GM12878 (cell line): Measurements from ENCODE around the gene MIEN1. TPM values are rescaled to one million over a fixed set of nuclear protein-coding genes. Genes with fewer than 3 reads are reported as not detected.

Experiments used
- ATAC-seq: fragments of 200-7000 bp; cut with Tn5 transposase; 3 replicates; pipeline ENCODE4 v1.9.1; 2020; ENCODE audit warnings: mild to moderate bottlenecking, moderate library complexity
- BruUV-seq: library from RNA; stranded (reverse); fragments of 400-500 nt; replicated peaks from 2 replicates; lab custom pipeline; 2021; lab: Mats Ljungman, UMichigan
- CTCF ChIA-PET: fragments of 300-600 bp; sonication (Branson Sonifier 250); formaldehyde crosslinking; extraction: SDS; loops from one replicate; lab custom pipeline; 2021; ENCODE audit warnings: inconsistent platforms; lab: Yijun Ruan, JAX
- POLR2A ChIA-PET: fragments of 350-600 bp; formaldehyde crosslinking; extraction: SDS; loops from one replicate; lab custom pipeline; 2021; ENCODE audit warnings: inconsistent platforms; lab: Charles Lee
- RAD21 ChIA-PET: fragments of 300-600 bp; sonication (Branson Sonifier 250); formaldehyde crosslinking; loops from one replicate; lab custom pipeline; 2023; ENCODE audit warnings: antibody characterized with exemption; ENCODE audit not compliant: unreplicated experiment; lab: Charles Lee
- SMC1A ChIA-PET: fragments of 300-600 bp; sonication (Branson Sonifier 250); formaldehyde crosslinking; loops from one replicate; lab custom pipeline; 2023; ENCODE audit not compliant: unreplicated experiment, uncharacterized antibody; lab: Charles Lee
- DNase-seq: peaks from one replicate; pipeline ENCODE4 v3.0.0-alpha.2; 2011; ENCODE audit warnings: low read depth, low spot score
- FAIRE-seq: peaks from 3 replicates; lab custom pipeline; 2011; peaks lifted over from hg19 to GRCh38; lab: Jason Lieb, UNC
- H2AFZ ChIP-seq: 2 replicates; pipeline ENCODE4 v1.6.0; 2011; ENCODE audit warnings: low read depth, low read length, control low read depth; ENCODE audit not compliant: control insufficient read depth
- H3K27ac ChIP-seq: 2 replicates; pipeline ENCODE4 v1.5.1; 2011; ENCODE audit warnings: control low read depth; ENCODE audit not compliant: control insufficient read depth, insufficient read depth
- H3K27me3 ChIP-seq, 2 experiments: replicated peaks in 1 of 2; 2 replicates each; pipeline versions ENCODE4 v1.6.0 to v1.6.1; 2011; ENCODE audit warnings: low read length in 1 of 2; ENCODE audit not compliant: control insufficient read depth in 2 of 2, insufficient read depth in 2 of 2
- H3K36me3 ChIP-seq, 2 experiments: 2 replicates each; pipeline ENCODE4 v1.5.1; 2011; ENCODE audit warnings: low read length in 1 of 2; ENCODE audit not compliant: control insufficient read depth in 2 of 2, insufficient read depth in 2 of 2
- H3K4me1 ChIP-seq: 2 replicates; pipeline ENCODE4 v1.6.1; 2011; ENCODE audit warnings: mild to moderate bottlenecking, low read length, moderate library complexity, mixed read lengths; ENCODE audit not compliant: control insufficient read depth, insufficient read depth
- H3K4me2 ChIP-seq: 2 replicates; pipeline ENCODE4 v1.6.0; 2011; ENCODE audit warnings: control low read depth; ENCODE audit not compliant: control insufficient read depth, insufficient read depth
- H3K4me3 ChIP-seq: fragments of 200-600 bp; sonication (generic); 2 replicates; pipeline ENCODE4 v1.5.1; 2016
- H3K79me2 ChIP-seq: 2 replicates; pipeline ENCODE4 v1.6.0; 2011; ENCODE audit warnings: low read length; ENCODE audit not compliant: control insufficient read depth, insufficient read depth
- H3K9ac ChIP-seq: 2 replicates; pipeline ENCODE4 v1.8.0; 2011; ENCODE audit warnings: low read length, control low read depth, mixed read lengths; ENCODE audit not compliant: control insufficient read depth, insufficient read depth
- H3K9me3 ChIP-seq: replicated peaks from 3 replicates; pipeline ENCODE4 v1.5.1; 2011; ENCODE audit warnings: mild to moderate bottlenecking, low read length; ENCODE audit not compliant: control insufficient read depth, insufficient read depth
- H4K20me1 ChIP-seq: 2 replicates; pipeline ENCODE4 v1.6.0; 2011; ENCODE audit not compliant: control insufficient read depth, insufficient read depth
- DPF2 ChIP-seq: fragments of 450-650 bp; IDR thresholded peaks from 2 replicates; pipeline ENCODE4 v1.6.1; 2017; ENCODE audit warnings: mild to moderate bottlenecking
- EED ChIP-seq: sonication (generic); IDR thresholded peaks from 2 replicates; pipeline ENCODE4 v1.6.1; 2016; ENCODE audit warnings: antibody characterized with exemption, low read depth
- FOXM1 ChIP-seq: IDR thresholded peaks from 2 replicates; pipeline ENCODE4 v1.6.1; 2012; ENCODE audit warnings: low read depth, mild to moderate bottlenecking, inconsistent platforms, low read length, moderate library complexity
- KLF5 ChIP-seq: fragments of 450-650 bp; IDR thresholded peaks from 2 replicates; pipeline ENCODE4 v1.6.1; 2014; ENCODE audit warnings: mild to moderate bottlenecking; ENCODE audit not compliant: partially characterized antibody
- LARP7 ChIP-seq: fragments of 450-650 bp; IDR thresholded peaks from 2 replicates; pipeline ENCODE4 v1.6.1; 2017; ENCODE audit warnings: mild to moderate bottlenecking
- MEF2A ChIP-seq: IDR thresholded peaks from 2 replicates; pipeline ENCODE4 v1.6.1; 2011; ENCODE audit warnings: low read depth, mild to moderate bottlenecking, low read length, moderate library complexity; ENCODE audit not compliant: insufficient read depth
- NFYA ChIP-seq: IDR thresholded peaks from 2 replicates; pipeline ENCODE4 v1.6.1; 2011; ENCODE audit warnings: low read depth, mild to moderate bottlenecking, low read length, improper control_type of control experiment, borderline replicate concordance
- SUZ12 ChIP-seq: fragments of 200-600 bp; sonication (generic); IDR thresholded peaks from one replicate; pipeline ENCODE4 v1.6.1; 2018; ENCODE audit warnings: antibody characterized with exemption, mild to moderate bottlenecking; ENCODE audit not compliant: unreplicated experiment
- ZNF217 ChIP-seq: fragments of 450-650 bp; IDR thresholded peaks from 2 replicates; pipeline ENCODE4 v1.6.1; 2017; ENCODE audit warnings: antibody characterized with exemption, mild to moderate bottlenecking
- WGBS: methylation state at CpG from one replicate; pipeline ENCODE4 v1.1.6; 2016; ENCODE audit warnings: low lambda C conversion rate; ENCODE audit not compliant: insufficient replicate concordance, insufficient coverage; ENCODE audit errors: missing lambda C conversion rate; 5-methylcytosine and 5-hydroxymethylcytosine counted together
- in situ Hi-C: fragments of 300-500 bp; cut with MboI; formaldehyde crosslinking; loops from 9 replicates; pipeline ENCODE4 v1.14.3; 2018; ENCODE audit warnings: mixed read lengths
- intact Hi-C: fragments of 100-400 bp; cut with micrococcal nuclease; formaldehyde crosslinking; loops from one replicate; pipeline ENCODE4 v1.14.2; 2022; ENCODE audit not compliant: unreplicated experiment
- polyA plus RNA-seq, 11 experiments: library from polyadenylated mRNA; depleted of rRNA in 4 of 11; unstranded in 6 of 11; stranded (reverse) in 5 of 11; fragments of >200 nt; fragmentation: Nextera tagmentation in 4 of 11; fragmentation: Illumina TruSeq in 1 of 11; extraction: Ambion mirVana in 4 of 11; extraction: Trizol in 1 of 11; gene quantifications; 1 replicate in 1 of 11; 2 replicates in 10 of 11; pipeline versions ENCODE4 v1.2.1 to v1.2.3, GENCODE V29; 2011 to 2016; ENCODE audit warnings: inconsistent platforms in 2 of 11, missing spikeins in 2 of 11, low read depth in 1 of 11
- total RNA-seq, 4 experiments: library from RNA; depleted of rRNA in 3 of 4; stranded (reverse); fragments of >200 nt in 3 of 4; fragmentation: Illumina TruSeq in 1 of 4; extraction: Trizol in 1 of 4; gene quantifications; 2 replicates each; pipeline versions ENCODE4 v1.2.1 to v1.2.3, GENCODE V29; 2013 to 2021
- TF ChIP-seq, protein P1 (sequence below): fragments of 450-650 bp; IDR thresholded peaks from 2 replicates; pipeline ENCODE4 v1.6.1; 2017; ENCODE audit warnings: borderline replicate concordance
- TF ChIP-seq, protein P2 (sequence below): fragments of 450-650 bp; IDR thresholded peaks from 2 replicates; pipeline ENCODE4 v1.6.1; 2017; ENCODE audit warnings: mild to moderate bottlenecking
- TF ChIP-seq, protein P3 (sequence below): fragments of 450-650 bp; conservative IDR thresholded peaks from 2 replicates; pipeline ENCODE4 v1.6.1; 2017; ENCODE audit warnings: mild to moderate bottlenecking, moderate library complexity
- TF ChIP-seq, protein P4 (sequence below): IDR thresholded peaks from 2 replicates; pipeline ENCODE4 v1.6.1; 2012; ENCODE audit warnings: low read length, inconsistent platforms
- TF ChIP-seq, protein P5 (sequence below): fragments of 450-650 bp; IDR thresholded peaks from 2 replicates; pipeline ENCODE4 v1.6.1; 2017; ENCODE audit warnings: mild to moderate bottlenecking, moderate library complexity

MIEN1 gene
- total and polyA plus RNA-seq, 10 of the 15 experiments (the other 5 are each of a cell fraction or from before 2014, with no cell fraction given) = 24.9 to 89.1 (median 47.7) TPM

DNA sequence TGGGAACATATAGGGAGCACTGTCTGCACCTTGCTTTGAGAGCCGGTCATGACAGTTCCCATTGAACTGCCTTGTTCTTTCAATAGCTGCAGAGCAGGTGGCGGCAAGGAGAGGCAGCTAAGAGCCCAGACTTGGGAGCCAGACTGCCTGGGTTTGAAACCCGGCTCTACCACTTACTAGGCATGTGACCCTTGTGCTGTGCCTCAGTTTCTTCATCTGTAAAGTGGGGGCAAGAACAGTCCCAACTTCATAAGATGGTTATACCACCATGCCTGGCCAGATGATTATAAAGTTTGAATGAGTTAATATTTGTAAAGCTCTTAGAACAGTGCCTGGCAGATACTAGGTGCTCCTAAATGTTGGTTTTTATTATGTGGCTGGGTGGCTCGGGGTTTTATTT, 16.1 kb downstream of the MIEN1 start:
- ChIA-PET POLR2A (no interaction called here), CTCF (interaction anchor here (1.1 to 2.4 kb wide), 2 partner anchors 11 to 16 kb away, joined by 3 to 9 read pairs; partner anchors contain the start of gene MIEN1), RAD21 (interaction anchor here (0.7 kb wide), 1 partner anchor 21 kb away, joined by 4 read pairs; no protein-coding TSS in a partner anchor), SMC1A (no interaction called here)
- Histone ChIP-seq H3K4me3 (no peak overlapping the region), H3K36me3 (no peaks in the 10 kb centered on the region), H3K4me1 (no peaks in the 10 kb centered on the region), H3K79me2 (no peaks in the 10 kb centered on the region), H2AFZ (no peak overlapping the region), H3K27ac (no peak overlapping the region), H3K4me2 (no peak overlapping the region), H4K20me1 (no peaks in the 10 kb centered on the region), H3K9me3 (no peaks in the 10 kb centered on the region), H3K27me3 (peaks cover 0 to 1% of the 10 kb centered on the region in 2 experiments; a peak in 1 of 4 replicates), H3K9ac (no peak overlapping the region)
- no peak for ATAC-seq
- WGBS = 51% methylated on average over 4 of the region's 4 CpGs
- in situ Hi-C loops (no loop called here), intact Hi-C loops (no loop called here)
- BruUV-seq = no TSS peak
- DNase-seq = no peak
- FAIRE-seq = no peak
- no peak for TF ChIP-seq MEF2A
- TF ChIP-seq, protein P1, sequence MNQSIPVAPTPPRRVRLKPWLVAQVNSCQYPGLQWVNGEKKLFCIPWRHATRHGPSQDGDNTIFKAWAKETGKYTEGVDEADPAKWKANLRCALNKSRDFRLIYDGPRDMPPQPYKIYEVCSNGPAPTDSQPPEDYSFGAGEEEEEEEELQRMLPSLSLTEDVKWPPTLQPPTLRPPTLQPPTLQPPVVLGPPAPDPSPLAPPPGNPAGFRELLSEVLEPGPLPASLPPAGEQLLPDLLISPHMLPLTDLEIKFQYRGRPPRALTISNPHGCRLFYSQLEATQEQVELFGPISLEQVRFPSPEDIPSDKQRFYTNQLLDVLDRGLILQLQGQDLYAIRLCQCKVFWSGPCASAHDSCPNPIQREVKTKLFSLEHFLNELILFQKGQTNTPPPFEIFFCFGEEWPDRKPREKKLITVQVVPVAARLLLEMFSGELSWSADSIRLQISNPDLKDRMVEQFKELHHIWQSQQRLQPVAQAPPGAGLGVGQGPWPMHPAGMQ = no peak
- no peak for TF ChIP-seq KLF5
- no peak for TF ChIP-seq EED
- no peak for TF ChIP-seq FOXM1
- TF ChIP-seq NFYA = no peak
- TF ChIP-seq, protein P2, sequence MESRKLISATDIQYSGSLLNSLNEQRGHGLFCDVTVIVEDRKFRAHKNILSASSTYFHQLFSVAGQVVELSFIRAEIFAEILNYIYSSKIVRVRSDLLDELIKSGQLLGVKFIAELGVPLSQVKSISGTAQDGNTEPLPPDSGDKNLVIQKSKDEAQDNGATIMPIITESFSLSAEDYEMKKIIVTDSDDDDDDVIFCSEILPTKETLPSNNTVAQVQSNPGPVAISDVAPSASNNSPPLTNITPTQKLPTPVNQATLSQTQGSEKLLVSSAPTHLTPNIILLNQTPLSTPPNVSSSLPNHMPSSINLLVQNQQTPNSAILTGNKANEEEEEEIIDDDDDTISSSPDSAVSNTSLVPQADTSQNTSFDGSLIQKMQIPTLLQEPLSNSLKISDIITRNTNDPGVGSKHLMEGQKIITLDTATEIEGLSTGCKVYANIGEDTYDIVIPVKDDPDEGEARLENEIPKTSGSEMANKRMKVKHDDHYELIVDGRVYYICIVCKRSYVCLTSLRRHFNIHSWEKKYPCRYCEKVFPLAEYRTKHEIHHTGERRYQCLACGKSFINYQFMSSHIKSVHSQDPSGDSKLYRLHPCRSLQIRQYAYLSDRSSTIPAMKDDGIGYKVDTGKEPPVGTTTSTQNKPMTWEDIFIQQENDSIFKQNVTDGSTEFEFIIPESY = no peak
- TF ChIP-seq, protein P3, sequence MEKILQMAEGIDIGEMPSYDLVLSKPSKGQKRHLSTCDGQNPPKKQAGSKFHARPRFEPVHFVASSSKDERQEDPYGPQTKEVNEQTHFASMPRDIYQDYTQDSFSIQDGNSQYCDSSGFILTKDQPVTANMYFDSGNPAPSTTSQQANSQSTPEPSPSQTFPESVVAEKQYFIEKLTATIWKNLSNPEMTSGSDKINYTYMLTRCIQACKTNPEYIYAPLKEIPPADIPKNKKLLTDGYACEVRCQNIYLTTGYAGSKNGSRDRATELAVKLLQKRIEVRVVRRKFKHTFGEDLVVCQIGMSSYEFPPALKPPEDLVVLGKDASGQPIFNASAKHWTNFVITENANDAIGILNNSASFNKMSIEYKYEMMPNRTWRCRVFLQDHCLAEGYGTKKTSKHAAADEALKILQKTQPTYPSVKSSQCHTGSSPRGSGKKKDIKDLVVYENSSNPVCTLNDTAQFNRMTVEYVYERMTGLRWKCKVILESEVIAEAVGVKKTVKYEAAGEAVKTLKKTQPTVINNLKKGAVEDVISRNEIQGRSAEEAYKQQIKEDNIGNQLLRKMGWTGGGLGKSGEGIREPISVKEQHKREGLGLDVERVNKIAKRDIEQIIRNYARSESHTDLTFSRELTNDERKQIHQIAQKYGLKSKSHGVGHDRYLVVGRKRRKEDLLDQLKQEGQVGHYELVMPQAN = no peak
- no peak for TF ChIP-seq LARP7
- TF ChIP-seq DPF2 = no peak
- TF ChIP-seq, protein P4, sequence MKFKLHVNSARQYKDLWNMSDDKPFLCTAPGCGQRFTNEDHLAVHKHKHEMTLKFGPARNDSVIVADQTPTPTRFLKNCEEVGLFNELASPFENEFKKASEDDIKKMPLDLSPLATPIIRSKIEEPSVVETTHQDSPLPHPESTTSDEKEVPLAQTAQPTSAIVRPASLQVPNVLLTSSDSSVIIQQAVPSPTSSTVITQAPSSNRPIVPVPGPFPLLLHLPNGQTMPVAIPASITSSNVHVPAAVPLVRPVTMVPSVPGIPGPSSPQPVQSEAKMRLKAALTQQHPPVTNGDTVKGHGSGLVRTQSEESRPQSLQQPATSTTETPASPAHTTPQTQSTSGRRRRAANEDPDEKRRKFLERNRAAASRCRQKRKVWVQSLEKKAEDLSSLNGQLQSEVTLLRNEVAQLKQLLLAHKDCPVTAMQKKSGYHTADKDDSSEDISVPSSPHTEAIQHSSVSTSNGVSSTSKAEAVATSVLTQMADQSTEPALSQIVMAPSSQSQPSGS = no peak
- no peak for TF ChIP-seq ZNF217
- TF ChIP-seq SUZ12 = no peak
- TF ChIP-seq, protein P5, sequence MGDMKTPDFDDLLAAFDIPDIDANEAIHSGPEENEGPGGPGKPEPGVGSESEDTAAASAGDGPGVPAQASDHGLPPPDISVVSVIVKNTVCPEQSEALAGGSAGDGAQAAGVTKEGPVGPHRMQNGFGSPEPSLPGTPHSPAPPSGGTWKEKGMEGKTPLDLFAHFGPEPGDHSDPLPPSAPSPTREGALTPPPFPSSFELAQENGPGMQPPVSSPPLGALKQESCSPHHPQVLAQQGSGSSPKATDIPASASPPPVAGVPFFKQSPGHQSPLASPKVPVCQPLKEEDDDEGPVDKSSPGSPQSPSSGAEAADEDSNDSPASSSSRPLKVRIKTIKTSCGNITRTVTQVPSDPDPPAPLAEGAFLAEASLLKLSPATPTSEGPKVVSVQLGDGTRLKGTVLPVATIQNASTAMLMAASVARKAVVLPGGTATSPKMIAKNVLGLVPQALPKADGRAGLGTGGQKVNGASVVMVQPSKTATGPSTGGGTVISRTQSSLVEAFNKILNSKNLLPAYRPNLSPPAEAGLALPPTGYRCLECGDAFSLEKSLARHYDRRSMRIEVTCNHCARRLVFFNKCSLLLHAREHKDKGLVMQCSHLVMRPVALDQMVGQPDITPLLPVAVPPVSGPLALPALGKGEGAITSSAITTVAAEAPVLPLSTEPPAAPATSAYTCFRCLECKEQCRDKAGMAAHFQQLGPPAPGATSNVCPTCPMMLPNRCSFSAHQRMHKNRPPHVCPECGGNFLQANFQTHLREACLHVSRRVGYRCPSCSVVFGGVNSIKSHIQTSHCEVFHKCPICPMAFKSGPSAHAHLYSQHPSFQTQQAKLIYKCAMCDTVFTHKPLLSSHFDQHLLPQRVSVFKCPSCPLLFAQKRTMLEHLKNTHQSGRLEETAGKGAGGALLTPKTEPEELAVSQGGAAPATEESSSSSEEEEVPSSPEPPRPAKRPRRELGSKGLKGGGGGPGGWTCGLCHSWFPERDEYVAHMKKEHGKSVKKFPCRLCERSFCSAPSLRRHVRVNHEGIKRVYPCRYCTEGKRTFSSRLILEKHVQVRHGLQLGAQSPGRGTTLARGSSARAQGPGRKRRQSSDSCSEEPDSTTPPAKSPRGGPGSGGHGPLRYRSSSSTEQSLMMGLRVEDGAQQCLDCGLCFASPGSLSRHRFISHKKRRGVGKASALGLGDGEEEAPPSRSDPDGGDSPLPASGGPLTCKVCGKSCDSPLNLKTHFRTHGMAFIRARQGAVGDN = no peak
